Measurements from ENCODE around the gene SGCE.
A peak's percentile ranks its signal among the peaks of the same experiment; 100 is the strongest.
"Not testable (repeated sequence)": the region's sequence is repeated elsewhere in the genome, so short reads cannot be mapped to it uniquely, and the experiment has no call there.

The SGCE gene

GRCh38 chr7:94655848-94656657 lies at the start of gene SGCE:
SGCE (minus strand) TSS chr7:94656133; CDS start chr7:94656098, 35 bp downstream.
- DNase-seq (ENCODE audit: low spot score): peak; percentile 73

- not testable (repeated sequence) for DNase-seq (ENCODE audit: low spot score)
Measured at GRCh38 chr7:94705155-94706021, 49.5 kb upstream of the SGCE start.

- DNase-seq (ENCODE audit: low spot score): peak; percentile 47
Measured at GRCh38 chr7:94701555-94701973, 45.6 kb upstream of the SGCE start.

GRCh38 chr7:94700926-94701554 lies 45.1 kb upstream of the SGCE start:
- DNase-seq (ENCODE audit: low spot score): no peak

- DNase-seq (ENCODE audit: low spot score): no peak
Measured at GRCh38 chr7:94698275-94698674, 42.3 kb upstream of the SGCE start.

- DNase-seq (ENCODE audit: low spot score): no peak
Measured at GRCh38 chr7:94697035-94697974, 41.4 kb upstream of the SGCE start.

GRCh38 chr7:94687810-94688209 lies 31.9 kb upstream of the SGCE start:
- DNase-seq (ENCODE audit: low spot score): no peak

- no peak for DNase-seq (ENCODE audit: low spot score)
Measured at GRCh38 chr7:94687076-94687475, 31.1 kb upstream of the SGCE start.

- no peak for DNase-seq (ENCODE audit: low spot score)
Measured at GRCh38 chr7:94683066-94683465, 27.1 kb upstream of the SGCE start.

- no peak for DNase-seq (ENCODE audit: low spot score)
Measured at GRCh38 chr7:94679358-94679757, 23.4 kb upstream of the SGCE start.

GRCh38 chr7:94676431-94676830 lies 20.5 kb upstream of the SGCE start:
- DNase-seq (ENCODE audit: low spot score): no peak

GRCh38 chr7:94675356-94675755 lies 19.4 kb upstream of the SGCE start:
- no peak for DNase-seq (ENCODE audit: low spot score)

GRCh38 chr7:94671444-94672235 lies 15.7 kb upstream of the SGCE start:
- DNase-seq (ENCODE audit: low spot score): no peak

GRCh38 chr7:94669773-94670495 lies 14.0 kb upstream of the SGCE start:
- DNase-seq (ENCODE audit: low spot score): no peak

GRCh38 chr7:94666879-94667587 lies 11.1 kb upstream of the SGCE start:
- DNase-seq (ENCODE audit: low spot score): no peak

GRCh38 chr7:94665426-94665825 lies 9.5 kb upstream of the SGCE start:
- DNase-seq (ENCODE audit: low spot score): no peak

GRCh38 chr7:94664023-94664422 lies 8.1 kb upstream of the SGCE start:
- DNase-seq (ENCODE audit: low spot score): no peak

- DNase-seq (ENCODE audit: low spot score): no peak
Measured at GRCh38 chr7:94662548-94662947, 6.6 kb upstream of the SGCE start.

- no peak for DNase-seq (ENCODE audit: low spot score)
Measured at GRCh38 chr7:94660006-94660405, 4.1 kb upstream of the SGCE start.
